GM21619 (cell line): ENCODE measurements around the gene PASD1.
A peak's percentile ranks its signal among the peaks of the same experiment; 100 is the strongest.
"Not testable (repeated sequence)": the region's sequence is repeated elsewhere in the genome, so short reads cannot be mapped to it uniquely, and the experiment has no call there.

ENCODE experiments used
- ATAC-seq: cut with Tn5 transposase; IDR thresholded peaks from one replicate; pipeline ENCODE4 v1.9.1; 2021; ENCODE audit not compliant: unreplicated experiment

The PASD1 gene

GRCh38 chrX:151621422-151621821, 57.9 kb downstream of the PASD1 start:
- ATAC-seq = no peak

- no peak for ATAC-seq
Measured at GRCh38 chrX:151624677-151625076, 61.2 kb downstream of the PASD1 start.

- no peak for ATAC-seq
Measured at GRCh38 chrX:151631822-151632221, 68.3 kb downstream of the PASD1 start.

GRCh38 chrX:151633157-151633556, 69.7 kb downstream of the PASD1 start:
- ATAC-seq = no peak

GRCh38 chrX:151634937-151635336, 71.5 kb downstream of the PASD1 start:
- ATAC-seq = no peak

GRCh38 chrX:151641564-151641963, 78.1 kb downstream of the PASD1 start:
- no peak for ATAC-seq

GRCh38 chrX:151675121-151675746, 111.8 kb downstream of the PASD1 start:
- ATAC-seq = no peak

GRCh38 chrX:151676196-151676595, 112.7 kb downstream of the PASD1 start:
- ATAC-seq = no peak

GRCh38 chrX:151679798-151680402, 116.4 kb downstream of the PASD1 start:
- ATAC-seq = no peak

GRCh38 chrX:151680805-151681204, 117.3 kb downstream of the PASD1 start:
- ATAC-seq = peak; percentile 85

GRCh38 chrX:151687635-151688034, 124.2 kb downstream of the PASD1 start:
- no peak for ATAC-seq

- no peak for ATAC-seq
Measured at GRCh38 chrX:151688695-151689094, 125.2 kb downstream of the PASD1 start.

GRCh38 chrX:151692825-151693224, 129.3 kb downstream of the PASD1 start:
- no peak for ATAC-seq

- ATAC-seq = no peak
Measured at GRCh38 chrX:151694121-151694520, 130.6 kb downstream of the PASD1 start.

- no peak for ATAC-seq
Measured at GRCh38 chrX:151694661-151695582, 131.4 kb downstream of the PASD1 start, which contains the start of gene PRRG3. TSS of gene PRRG3 (plus strand) at chrX:151695458. CDS start at chrX:151698815, 3,357 bp downstream.

- no peak for ATAC-seq
Measured at GRCh38 chrX:151695583-151696340, 132.3 kb downstream of the PASD1 start.

- ATAC-seq = not testable (repeated sequence)
Measured at GRCh38 chrX:151697082-151697481, 133.6 kb downstream of the PASD1 start.

GRCh38 chrX:151697522-151697921, 134.0 kb downstream of the PASD1 start:
- ATAC-seq = no peak

GRCh38 chrX:151698485-151698884, 135.0 kb downstream of the PASD1 start:
- ATAC-seq = no peak

- ATAC-seq = no peak
Measured at GRCh38 chrX:151699746-151700145, 136.3 kb downstream of the PASD1 start.

- no peak for ATAC-seq
Measured at GRCh38 chrX:151700581-151700980, 137.1 kb downstream of the PASD1 start.
